Right lobe of liver (tissue), 4 donors: Measurements from ENCODE around the gene C20orf96.

Experiments used
- POLR2A ChIP-seq: fragments of 450-650 bp; IDR thresholded peaks from one replicate; pipeline ENCODE4 v1.6.1; 2017; ENCODE audit warnings: antibody characterized with exemption, mild to moderate bottlenecking
- TF ChIP-seq, protein P1 (sequence below), 4 donors: fragments of 200-600 bp in 3 of 4; fragments of 450-650 bp in 1 of 4; IDR thresholded peaks; one replicate each; pipeline versions ENCODE4 v1.5.1 to v1.8.0; 2016 to 2022; ENCODE audit warnings: antibody characterized with exemption in 4 of 4, mild to moderate bottlenecking in 2 of 4
- donor health status: DM: no; HTN: no; CAD: no.
- donor health status: DM: no; HTN: no; CAD: no.
- donor health status: DM: no; HTN: yes; CAD: no.

DNA sequence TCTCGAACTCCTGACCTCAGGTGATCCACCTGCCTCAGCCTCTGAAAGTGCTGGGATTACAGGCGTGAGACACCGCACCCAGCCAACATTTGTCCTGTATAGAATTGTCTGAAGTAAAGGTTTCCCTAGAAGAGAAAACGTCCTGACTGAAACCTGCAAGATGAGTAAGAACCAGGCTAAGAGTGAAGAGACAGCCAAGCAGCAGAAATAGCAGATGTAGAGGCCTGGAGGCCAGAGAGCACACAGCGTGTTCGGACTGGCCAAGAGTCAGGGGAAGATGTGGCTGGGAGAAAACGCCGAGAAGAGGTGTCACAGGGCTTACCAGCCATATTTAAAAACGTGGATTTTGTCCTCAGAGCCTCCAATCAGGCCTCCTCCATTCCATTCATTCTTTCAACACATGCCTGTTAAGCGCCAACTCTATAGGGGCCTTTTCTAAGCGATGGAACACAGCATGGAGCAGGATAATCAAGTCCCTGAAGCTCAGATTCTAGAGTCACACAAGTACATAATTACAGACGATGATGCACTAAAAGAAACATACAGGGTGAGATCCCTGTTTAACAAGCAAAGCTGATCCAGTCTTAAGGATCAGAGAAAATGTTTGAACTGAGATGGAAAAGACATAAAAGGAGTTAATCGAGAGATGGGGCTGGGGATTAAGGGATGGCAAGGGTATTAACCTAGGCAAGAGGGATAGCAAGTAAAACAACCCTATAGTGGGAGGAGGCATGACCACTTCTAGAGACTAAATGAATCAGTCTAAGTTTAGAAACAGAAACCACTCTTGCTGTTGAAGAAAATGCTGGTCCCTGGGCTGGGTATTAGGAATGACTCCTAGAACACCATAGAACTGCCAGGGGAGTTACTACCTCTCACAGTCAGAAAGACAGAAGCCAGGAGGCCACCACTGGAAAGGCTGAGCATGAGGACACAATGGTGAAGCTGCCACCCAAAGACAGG, 11.6 kb upstream of the C20orf96 start:
- no peak for TF ChIP-seq POLR2A
- TF ChIP-seq, protein P1, sequence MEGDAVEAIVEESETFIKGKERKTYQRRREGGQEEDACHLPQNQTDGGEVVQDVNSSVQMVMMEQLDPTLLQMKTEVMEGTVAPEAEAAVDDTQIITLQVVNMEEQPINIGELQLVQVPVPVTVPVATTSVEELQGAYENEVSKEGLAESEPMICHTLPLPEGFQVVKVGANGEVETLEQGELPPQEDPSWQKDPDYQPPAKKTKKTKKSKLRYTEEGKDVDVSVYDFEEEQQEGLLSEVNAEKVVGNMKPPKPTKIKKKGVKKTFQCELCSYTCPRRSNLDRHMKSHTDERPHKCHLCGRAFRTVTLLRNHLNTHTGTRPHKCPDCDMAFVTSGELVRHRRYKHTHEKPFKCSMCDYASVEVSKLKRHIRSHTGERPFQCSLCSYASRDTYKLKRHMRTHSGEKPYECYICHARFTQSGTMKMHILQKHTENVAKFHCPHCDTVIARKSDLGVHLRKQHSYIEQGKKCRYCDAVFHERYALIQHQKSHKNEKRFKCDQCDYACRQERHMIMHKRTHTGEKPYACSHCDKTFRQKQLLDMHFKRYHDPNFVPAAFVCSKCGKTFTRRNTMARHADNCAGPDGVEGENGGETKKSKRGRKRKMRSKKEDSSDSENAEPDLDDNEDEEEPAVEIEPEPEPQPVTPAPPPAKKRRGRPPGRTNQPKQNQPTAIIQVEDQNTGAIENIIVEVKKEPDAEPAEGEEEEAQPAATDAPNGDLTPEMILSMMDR (IDR thresholded peaks at IDR 0.05): no peak
